GM21717 (cell line): ENCODE data around the gene MMP11.
A peak's percentile ranks its signal among the peaks of the same experiment; 100 is the strongest.

ENCODE experiments used
- ATAC-seq: cut with Tn5 transposase; IDR thresholded peaks from one replicate; pipeline ENCODE4 v1.9.1; 2021; ENCODE audit warnings: mild to moderate bottlenecking, moderate library complexity; ENCODE audit not compliant: unreplicated experiment

MMP11 gene

DNA sequence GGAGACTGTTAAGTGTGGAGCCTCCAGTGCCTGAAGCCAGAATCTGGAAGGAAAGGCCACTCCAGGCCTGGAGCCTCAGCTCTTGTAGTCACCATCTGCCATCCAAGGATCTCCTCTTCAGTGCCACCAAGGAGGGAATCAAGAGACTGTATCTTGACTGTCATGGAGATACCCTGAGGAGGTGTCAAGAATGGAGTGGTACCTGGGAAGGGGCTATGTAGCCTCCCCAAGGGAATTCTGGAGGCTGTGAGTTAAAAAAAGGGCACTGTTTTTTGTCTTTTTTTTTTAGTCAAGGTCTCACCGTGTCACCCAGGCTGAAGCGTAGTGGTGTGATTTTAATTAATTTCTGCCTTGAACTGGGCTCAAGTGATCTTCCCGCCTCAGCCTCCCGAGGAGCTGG lies 13.1 kb upstream of the MMP11 start:
- no peak for ATAC-seq

DNA sequence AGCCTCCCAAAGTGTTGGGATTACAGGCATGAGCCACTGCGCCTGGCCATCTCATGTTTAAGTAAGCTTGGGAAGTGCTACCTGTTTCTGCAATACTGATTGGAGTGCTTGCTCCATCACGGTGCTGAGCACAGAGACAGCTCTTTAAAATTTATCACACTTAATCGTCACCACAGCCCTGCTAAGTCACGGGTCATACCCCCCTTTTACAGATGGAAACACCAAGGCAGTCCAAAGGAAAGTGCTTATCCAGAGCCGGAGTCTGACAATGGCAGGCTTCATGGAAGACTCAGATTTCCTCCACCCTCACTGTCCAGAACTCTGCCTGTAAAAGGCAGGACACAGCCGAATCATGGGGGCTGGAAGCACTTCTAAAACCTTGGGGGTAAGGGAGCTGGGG lies 12.6 kb upstream of the MMP11 start:
- no peak for ATAC-seq

- ATAC-seq, result no peak
These were observed 9.6 kb upstream of the MMP11 start, which contains the start of gene C22orf15 for GRCh38 chr22:23762842-23763578. Gene C22orf15 (plus strand): TSS chr22:23762990. CDS start chr22:23763307, 317 bp downstream.

DNA sequence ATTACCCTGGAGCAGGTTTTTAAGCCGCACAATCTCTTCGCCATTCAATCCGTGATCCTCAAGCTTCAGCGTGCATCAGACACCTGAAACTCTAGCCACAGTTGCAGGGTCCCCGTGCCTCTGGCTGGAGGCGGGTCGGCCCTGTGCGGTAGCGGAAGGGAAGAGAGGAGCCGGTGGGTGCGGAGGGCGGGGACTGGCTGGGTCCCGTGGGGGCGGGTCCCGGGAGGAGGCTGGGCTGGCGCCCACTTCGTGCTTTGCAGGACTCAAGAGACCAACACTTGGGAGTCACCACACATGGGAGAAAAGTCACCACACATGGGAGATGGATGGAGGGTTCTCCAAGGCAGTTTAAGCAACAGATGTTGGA lies 9.1 kb upstream of the MMP11 start:
- ATAC-seq, result no peak

- ATAC-seq, result no peak
These were observed 8.7 kb upstream of the MMP11 start for GRCh38 chr22:23763954-23764353.

DNA sequence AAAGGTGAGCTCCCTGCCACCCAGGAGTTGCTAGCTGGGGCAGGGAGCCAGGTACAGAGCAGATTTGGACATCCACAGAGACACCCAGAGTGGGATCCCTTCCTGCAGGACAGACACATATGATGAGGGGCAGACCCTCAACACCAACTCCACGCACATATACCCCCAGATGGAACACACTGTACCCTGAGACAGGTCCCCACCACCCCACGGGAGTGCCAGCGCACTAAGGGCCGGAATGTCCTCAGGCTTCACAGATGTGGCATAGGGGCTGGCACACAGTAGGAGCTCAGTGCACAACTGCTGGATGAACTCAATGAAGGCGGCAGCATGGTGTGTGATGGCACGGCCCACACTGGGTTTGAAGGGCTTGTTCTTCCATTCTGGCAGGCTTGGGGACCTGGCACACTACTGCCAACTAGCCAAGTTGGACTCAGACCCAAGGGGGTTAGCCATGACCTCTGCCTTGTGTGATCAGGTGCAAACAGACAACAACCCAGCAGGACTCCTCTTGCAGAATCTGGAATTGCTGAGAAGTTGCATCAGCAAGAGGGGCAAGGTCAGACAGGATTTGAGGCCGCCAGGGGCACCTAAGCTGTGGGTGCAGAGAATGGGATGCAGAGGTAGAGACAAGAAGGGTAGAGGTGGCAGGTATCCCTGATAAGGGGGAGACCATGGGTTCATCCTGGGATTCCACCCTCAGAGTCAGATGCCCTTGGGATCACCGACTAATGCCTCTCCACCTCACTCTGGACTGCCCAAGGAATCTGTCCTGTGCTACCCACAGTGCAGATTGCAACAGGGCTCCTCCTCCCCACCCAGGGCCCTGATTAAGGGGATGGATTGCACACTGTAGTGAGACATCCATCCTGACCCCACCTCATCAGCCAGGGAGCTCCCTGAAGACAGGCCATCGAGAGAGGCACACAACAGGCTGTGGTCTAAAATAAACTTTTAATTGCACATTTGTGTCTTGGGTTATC lies 7.5 kb upstream of the MMP11 start:
- no peak for ATAC-seq

DNA sequence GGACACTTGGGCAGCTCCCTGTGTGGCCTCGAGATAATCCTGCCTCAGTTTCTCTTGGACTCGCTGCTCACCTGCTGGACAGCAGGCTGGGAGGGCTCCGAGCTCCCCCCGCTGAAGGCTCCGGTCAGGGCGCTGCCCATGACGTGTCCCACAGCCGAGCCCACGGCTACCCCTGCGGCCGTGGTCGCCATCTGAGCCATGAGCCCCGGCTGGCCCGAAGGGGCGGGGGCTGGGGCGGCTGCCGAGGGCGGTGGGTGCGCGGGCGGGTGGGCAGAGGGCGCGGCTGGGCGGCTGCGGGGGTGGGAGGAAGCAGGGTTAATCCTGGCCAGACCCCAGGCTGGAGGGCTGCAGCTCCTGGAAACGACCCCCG lies 5.4 kb upstream of the MMP11 start:
- no peak for ATAC-seq

GRCh38 chr22:23767673-23768548 lies 4.7 kb upstream of the MMP11 start, which contains the start of gene CHCHD10:
Gene CHCHD10 (minus strand): TSS chr22:23767972. CDS start chr22:23767874, 98 bp downstream.
- peak; percentile 36 for ATAC-seq

- no peak for ATAC-seq
These were observed 3.2 kb upstream of the MMP11 start for GRCh38 chr22:23769321-23769965.

DNA sequence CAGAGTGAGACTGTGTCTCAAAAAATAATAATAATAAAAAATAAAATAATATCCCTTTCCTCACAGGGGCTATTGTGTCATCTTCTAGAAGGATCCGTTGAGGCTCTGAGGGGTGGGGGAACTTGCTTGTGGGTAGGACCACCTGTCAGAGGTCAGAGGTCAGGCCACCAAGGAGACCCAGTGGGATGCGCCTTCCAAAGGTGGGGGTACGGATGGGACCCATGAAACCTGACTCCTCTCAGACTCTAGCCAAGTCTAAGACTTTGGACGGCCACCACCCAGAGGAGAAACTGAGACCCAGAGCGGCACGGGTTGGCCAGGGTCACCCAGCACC lies 367 bp upstream of the MMP11 start:
- ATAC-seq, result no peak

DNA sequence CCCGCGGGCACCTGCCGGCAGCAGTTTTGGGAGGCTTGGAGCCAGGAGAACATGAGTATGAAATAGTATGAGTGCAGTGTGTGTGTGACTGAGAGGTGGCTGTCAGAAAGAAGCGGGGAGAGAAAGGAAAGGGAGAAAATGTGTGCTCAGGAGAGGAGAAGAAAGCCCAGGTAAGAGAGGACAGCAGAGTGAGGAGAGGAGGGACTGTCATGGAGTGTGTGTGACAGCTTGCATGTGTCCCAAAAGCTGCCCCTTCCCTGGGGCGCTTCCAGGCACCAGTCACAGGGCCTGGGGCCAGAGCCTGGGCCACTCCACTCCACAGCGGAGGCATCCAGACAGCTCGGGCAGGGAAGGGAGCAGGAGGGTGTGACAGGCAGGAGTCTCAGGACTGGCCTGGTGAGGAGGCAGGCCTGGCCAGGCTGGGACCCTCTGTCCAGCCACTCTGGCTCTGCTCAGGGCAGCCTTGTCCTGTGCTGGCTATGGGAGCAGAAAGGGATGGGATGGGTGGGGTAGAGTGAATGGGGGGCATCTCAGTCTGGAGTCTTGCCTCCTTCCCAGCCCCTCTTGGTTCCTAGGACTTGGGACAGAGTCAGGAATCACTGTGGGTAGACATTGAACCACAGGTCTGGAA lies 949 bp downstream of the MMP11 start:
- no peak for ATAC-seq

GRCh38 chr22:23774114-23774921 lies 1.7 kb downstream of the MMP11 start:
- ATAC-seq, result no peak

DNA sequence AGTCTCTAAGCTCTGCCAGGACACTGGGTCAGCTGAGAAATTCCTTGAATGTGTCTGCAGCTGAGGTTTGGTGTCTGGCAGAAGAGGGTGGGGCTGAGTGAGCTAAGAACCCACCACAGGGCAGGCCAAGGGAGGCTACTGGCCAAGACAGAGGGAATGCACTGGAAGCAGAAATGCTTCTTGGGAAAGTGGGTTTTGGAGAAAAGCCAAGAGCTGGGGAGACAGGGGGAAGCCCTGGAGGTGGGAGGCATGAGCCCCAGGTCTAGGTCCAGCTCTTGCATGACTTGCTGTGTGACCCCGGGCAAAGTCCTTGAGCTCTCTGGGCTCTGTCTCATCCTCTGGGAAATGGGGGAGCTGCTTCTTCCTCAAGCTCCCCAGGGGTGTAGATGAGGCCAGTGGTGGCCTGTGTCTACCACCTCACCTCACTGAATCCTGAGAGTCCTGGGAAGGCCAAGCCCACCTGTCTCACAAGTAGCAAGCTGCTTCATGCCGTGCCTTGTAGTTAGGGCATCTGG lies 2.3 kb downstream of the MMP11 start:
- no peak for ATAC-seq

DNA sequence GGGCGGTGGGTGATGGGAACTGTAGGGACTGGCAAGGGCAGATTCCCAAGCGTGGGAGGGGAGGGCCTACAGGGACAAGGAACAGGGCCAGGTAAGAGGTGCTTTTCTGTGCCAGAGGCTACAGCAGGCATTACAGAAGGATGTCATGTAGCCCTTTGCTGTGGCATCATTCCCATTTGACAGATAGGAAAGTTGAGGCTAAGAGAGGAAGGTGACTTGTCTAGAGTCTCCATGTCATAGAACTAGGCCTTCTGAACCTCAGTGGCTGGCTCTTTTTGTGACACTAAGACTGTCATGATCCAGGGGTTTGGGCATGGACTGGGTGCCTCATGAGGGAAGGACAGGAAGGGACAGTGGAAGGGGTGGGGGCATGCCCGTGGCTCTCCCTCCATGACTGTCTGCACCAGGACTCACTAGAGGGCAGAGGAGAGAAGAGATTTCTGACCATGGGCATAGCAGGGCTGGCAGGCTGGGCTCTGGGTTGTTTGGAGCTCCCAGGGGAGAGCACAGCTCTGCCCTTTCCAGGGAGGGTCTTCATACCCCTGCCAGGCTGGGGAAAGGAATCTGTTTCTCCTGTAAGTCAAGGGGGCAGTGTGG lies 3.2 kb downstream of the MMP11 start:
- no peak for ATAC-seq

GRCh38 chr22:23777776-23778576 lies 5.3 kb downstream of the MMP11 start:
- ATAC-seq, result no peak

GRCh38 chr22:23778577-23778900 lies 5.9 kb downstream of the MMP11 start:
- no peak for ATAC-seq

DNA sequence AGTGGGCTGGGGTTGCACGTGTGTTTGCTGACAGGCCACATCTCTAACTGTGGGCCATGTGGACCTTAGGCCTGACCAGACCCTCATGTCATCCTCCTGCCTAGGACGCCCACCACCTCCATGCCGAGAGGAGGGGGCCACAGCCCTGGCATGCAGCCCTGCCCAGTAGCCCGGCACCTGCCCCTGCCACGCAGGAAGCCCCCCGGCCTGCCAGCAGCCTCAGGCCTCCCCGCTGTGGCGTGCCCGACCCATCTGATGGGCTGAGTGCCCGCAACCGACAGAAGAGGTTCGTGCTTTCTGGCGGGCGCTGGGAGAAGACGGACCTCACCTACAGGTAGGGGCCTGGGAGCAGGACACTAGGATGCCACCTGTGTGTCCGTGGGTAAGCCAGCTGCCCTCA lies 6.4 kb downstream of the MMP11 start:
- ATAC-seq, result no peak

- no peak for ATAC-seq
These were observed 7.1 kb downstream of the MMP11 start for GRCh38 chr22:23779731-23780130.
